HG03045 (cell line): ENCODE results near the gene RHO.

Experiments used
- ATAC-seq: cut with Tn5 transposase; IDR thresholded peaks from one replicate; pipeline ENCODE4 v1.9.1; 2021; ENCODE audit warnings: mild to moderate bottlenecking, moderate library complexity; ENCODE audit not compliant: unreplicated experiment

Gene RHO

DNA sequence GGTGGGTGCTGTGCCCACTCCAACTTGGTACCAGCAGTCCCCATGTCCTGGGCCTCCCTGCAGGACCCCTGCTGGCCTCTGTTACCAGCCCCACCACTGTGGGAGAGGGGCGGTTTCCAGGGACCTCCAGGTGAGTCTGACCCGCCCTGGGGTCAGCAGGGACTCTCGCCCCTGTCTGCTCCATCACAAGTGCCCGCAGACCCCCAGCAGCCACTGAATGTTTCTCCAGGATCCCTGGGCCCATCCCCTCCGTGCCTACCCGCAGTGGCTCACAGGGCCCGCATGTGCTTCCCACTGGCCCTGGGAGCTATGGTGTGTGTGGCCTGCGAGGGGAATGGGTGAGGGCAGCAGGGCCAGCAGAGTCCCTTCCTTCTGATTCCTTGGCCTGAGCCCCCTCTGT lies 9.9 kb upstream of the RHO start:
- no peak for ATAC-seq

DNA sequence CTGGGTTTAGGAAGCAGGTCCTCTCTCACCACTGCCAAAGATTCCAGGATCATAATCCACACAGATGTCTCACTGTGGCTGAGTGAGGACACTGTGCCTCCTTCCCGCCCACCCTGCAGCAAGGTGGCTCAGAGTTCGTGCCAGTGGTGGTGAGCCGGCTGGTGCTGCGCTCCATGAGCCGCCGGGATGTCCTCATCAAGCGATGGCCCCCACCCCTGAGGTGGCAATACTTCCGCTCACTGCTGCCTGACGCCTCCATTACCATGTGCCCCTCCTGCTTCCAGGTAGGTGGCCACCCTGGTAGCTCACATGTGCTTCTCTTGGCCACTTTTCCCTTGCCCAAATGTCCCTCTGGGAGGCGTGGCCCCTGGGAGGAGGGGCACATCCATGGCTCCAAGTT lies 9.0 kb upstream of the RHO start:
- no peak for ATAC-seq

DNA sequence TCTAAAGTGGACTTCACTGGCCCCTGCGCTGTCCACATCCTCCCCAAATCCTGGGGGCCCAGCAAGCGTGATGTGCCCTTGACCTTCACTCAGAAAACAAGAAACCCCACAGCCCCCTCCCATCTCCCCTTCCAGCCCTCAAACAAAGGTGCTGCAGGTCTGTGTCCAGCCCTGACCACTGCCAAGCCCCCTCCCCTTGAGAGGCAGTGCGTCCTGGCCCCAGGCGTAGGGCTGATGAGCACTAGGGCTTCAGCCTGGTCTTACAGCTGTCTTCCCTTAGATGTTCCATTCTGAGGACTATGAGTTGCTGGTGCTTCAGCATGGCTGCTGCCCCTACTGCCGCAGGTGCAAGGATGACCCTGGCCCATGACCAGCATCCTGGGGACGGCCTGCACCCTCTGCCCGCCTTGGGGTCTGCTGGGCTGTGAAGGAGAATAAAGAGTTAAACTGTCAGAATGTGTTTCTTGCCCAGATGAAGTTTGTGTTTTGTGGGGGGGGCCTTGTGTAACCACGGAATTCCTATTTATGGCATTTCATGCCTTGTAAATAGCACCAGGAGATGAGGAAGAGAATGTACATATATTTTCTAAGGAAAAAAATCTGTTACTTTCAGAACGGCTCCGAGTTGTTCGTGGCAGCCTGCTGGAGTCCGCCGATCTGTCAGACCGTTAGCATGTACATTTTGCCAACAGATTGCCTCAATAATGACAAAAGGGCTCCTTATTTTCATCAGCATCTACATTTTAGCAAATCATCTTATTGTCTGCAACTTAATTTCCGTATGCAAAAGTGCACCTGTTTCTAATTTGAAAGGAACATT lies 8.3 kb upstream of the RHO start:
- no peak for ATAC-seq

DNA sequence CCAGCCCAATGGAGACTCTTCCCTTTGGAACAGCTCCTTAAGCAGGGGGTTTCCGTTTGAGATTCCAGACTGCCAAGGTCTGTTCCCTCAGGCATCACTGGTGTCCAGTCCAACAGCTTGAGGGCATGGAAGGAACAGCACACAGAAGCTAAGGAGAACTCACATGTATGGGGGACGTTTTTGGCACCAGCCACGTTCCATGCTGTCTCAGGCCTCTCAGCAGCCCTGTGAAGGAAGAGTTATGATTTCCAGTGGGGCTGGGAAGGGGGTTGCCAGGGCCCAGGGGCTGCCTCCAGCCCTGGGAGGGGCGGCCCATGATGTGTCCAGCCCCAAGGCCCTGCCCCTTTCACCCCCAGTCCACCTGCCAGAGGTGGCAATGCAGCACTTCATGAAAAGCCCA lies 7.5 kb upstream of the RHO start:
- no peak for ATAC-seq

DNA sequence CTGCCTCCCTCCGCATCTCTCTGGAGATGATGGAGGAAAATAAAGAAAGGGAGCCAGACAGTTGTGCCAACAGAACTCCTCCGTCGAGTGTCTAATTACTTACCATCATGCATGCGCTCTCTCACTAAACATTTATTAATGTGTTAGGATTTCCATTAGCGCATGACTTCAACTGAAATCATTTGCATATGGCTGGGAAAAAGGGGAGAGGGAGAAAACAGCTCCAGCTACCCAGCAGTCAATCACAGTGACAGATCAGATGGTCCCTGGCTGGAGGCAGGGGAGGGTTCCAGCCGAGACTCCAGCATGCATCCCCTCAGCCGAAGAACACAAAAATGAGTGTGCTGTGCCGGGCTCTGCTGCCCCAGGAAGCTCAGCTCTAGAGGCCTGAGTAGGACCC lies 6.8 kb upstream of the RHO start:
- ATAC-seq, result no peak

DNA sequence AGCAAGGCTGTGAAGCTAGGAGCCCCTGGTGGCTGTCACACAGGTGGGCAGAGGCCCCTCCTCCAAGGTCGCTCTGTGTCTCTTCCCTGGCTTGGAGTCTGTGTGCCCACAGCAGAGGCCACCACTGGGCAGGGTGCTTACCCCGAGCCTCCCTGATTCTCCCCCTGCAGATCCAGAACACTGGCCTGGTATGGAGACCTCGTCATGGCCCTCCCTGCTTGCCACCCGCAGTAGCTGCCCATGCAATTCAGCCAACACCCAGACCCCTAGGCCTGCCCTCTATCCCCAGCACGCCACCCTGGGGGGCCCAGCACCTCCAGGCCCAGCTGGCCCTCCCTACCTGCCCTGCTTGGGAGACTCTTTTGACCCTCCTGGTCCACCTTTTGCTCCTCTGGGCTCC lies 5.5 kb upstream of the RHO start:
- ATAC-seq, result no peak

DNA sequence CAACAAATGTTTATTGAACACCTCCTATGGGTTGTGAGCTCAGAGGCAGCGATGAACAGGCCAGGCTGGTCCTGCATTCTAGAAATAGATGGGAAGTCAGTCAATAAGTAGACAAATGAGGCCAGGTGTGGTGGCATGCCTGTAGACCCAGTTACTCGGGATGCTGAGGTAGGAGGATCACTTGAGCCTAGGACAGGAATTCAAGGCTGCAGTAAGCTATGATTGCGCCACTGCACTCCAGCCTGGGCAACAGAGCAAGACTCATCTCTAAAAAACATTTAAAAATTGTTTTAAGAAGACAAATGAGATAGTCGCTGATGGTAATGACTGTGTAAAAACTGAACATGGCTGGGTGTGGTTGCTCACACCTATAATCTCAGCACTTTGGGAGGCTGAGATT lies 4.4 kb upstream of the RHO start:
- no peak for ATAC-seq

DNA sequence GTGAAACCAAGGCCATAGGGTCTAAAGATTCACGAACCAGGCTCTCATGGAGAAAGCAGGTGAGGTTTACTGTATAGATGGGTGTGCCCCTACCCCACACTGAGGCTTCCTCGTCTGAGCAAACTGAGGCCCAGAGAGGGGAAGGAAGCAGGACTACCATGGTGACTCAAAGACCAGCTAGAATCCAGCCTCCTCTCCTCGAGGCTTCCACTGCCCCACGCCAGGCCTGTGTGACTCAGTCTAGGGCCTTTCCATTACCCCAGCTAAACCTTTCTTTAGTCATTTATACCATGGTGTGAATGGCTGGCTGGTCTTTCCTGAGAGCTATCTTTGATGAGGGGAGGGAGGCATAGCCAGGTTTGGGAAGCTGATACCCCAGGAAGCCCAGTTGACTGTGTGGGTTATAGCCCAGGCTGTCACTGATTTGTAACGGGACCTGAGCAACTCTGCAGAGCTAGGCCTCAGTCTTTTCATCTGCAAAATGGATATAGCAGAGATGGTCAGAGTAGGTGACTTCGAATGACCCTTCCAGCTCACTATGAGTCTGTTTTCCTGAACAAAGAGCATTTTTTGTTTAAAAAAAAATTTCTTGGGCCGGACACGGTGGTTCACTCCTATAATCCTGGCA lies 3.0 kb upstream of the RHO start:
- no peak for ATAC-seq

DNA sequence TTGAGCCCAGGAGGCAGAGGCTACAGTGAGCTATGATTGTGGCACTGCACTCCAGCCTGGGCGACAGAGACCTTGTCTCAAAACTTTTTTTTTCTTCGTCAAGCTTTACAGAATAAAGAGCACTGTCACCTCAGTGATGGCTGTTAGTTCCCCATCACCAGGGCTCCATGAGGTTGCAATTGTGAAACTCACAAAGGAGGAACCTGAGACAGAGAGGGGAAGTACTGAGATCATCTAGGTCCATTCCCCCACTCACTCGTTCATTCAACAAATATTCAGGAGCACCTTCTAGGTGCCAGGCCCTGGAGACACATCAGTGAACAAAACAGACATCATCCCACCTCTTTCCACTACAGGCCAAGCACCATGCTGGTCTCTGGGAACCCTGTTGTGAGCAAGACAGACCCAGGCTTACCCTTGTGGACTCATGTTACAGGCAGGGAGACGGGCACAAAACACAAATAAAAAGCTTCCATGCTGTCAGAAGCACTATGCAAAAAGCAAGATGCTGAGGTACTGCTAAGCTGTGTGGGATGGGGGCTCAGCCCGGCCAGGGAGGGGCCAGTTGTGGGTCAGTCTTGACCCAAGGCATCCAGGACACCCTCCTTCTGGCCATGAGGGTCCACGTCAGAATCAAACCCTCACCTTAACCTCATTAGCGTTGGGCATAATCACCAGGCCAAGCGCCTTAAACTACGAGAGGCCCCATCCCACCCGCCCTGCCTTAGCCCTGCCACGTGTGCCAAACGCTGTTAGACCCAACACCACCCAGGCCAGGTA lies 2.1 kb upstream of the RHO start:
- peak; percentile 64 for ATAC-seq

DNA sequence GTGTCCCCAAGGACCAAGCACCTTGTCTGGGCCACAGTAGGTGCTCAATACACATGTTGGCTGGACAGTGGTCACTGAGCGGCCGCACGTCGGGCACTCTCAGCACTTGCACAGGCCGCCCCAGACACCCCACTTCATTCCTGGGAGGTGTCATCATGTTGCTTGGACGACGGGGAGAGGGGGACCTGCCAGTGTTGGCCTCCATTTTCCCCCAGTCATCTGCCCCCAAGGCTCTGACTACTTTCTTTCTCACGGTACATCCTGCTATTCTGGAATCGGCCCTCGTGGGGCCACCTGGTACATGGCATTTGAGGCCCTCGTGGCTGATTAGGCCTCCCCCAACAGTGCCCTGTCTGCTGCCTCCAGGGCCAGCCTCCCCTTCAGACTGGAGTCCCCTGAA lies 1.2 kb upstream of the RHO start:
- ATAC-seq, result no peak

DNA sequence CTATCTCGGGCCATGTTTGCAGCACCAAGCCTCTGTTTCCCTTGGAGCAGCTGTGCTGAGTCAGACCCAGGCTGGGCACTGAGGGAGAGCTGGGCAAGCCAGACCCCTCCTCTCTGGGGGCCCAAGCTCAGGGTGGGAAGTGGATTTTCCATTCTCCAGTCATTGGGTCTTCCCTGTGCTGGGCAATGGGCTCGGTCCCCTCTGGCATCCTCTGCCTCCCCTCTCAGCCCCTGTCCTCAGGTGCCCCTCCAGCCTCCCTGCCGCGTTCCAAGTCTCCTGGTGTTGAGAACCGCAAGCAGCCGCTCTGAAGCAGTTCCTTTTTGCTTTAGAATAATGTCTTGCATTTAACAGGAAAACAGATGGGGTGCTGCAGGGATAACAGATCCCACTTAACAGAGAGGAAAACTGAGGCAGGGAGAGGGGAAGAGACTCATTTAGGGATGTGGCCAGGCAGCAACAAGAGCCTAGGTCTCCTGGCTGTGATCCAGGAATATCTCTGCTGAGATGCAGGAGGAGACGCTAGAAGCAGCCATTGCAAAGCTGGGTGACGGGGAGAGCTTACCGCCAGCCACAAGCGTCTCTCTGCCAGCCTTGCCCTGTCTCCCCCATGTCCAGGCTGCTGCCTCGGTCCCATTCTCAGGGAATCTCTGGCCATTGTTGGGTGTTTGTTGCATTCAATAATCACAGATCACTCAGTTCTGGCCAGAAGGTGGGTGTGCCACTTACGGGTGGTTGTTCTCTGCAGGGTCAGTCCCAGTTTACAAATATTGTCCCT lies 1.2 kb downstream of the RHO start:
- ATAC-seq, result no peak

DNA sequence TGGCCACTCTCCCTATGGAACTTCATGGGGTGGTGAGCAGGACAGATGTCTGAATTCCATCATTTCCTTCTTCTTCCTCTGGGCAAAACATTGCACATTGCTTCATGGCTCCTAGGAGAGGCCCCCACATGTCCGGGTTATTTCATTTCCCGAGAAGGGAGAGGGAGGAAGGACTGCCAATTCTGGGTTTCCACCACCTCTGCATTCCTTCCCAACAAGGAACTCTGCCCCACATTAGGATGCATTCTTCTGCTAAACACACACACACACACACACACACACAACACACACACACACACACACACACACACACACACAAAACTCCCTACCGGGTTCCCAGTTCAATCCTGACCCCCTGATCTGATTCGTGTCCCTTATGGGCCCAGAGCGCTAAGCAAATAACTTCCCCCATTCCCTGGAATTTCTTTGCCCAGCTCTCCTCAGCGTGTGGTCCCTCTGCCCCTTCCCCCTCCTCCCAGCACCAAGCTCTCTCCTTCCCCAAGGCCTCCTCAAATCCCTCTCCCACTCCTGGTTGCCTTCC lies 1.9 kb downstream of the RHO start:
- ATAC-seq, result no peak

DNA sequence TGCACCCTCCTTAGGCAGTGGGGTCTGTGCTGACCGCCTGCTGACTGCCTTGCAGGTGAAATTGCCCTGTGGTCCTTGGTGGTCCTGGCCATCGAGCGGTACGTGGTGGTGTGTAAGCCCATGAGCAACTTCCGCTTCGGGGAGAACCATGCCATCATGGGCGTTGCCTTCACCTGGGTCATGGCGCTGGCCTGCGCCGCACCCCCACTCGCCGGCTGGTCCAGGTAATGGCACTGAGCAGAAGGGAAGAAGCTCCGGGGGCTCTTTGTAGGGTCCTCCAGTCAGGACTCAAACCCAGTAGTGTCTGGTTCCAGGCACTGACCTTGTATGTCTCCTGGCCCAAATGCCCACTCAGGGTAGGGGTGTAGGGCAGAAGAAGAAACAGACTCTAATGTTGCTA lies 2.4 kb downstream of the RHO start:
- ATAC-seq, result no peak

DNA sequence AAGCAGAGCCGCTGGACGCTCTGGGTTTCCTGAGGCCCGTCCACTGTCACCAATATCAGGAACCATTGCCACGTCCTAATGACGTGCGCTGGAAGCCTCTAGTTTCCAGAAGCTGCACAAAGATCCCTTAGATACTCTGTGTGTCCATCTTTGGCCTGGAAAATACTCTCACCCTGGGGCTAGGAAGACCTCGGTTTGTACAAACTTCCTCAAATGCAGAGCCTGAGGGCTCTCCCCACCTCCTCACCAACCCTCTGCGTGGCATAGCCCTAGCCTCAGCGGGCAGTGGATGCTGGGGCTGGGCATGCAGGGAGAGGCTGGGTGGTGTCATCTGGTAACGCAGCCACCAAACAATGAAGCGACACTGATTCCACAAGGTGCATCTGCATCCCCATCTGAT lies 3.3 kb downstream of the RHO start:
- ATAC-seq, result no peak

DNA sequence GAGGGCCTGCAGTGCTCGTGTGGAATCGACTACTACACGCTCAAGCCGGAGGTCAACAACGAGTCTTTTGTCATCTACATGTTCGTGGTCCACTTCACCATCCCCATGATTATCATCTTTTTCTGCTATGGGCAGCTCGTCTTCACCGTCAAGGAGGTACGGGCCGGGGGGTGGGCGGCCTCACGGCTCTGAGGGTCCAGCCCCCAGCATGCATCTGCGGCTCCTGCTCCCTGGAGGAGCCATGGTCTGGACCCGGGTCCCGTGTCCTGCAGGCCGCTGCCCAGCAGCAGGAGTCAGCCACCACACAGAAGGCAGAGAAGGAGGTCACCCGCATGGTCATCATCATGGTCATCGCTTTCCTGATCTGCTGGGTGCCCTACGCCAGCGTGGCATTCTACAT lies 3.8 kb downstream of the RHO start:
- no peak for ATAC-seq

DNA sequence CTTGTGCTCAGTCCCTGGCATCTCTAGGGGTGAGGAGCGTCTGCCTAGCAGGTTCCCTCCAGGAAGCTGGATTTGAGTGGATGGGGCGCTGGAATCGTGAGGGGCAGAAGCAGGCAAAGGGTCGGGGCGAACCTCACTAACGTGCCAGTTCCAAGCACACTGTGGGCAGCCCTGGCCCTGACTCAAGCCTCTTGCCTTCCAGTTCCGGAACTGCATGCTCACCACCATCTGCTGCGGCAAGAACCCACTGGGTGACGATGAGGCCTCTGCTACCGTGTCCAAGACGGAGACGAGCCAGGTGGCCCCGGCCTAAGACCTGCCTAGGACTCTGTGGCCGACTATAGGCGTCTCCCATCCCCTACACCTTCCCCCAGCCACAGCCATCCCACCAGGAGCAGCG lies 5.0 kb downstream of the RHO start:
- no peak for ATAC-seq

DNA sequence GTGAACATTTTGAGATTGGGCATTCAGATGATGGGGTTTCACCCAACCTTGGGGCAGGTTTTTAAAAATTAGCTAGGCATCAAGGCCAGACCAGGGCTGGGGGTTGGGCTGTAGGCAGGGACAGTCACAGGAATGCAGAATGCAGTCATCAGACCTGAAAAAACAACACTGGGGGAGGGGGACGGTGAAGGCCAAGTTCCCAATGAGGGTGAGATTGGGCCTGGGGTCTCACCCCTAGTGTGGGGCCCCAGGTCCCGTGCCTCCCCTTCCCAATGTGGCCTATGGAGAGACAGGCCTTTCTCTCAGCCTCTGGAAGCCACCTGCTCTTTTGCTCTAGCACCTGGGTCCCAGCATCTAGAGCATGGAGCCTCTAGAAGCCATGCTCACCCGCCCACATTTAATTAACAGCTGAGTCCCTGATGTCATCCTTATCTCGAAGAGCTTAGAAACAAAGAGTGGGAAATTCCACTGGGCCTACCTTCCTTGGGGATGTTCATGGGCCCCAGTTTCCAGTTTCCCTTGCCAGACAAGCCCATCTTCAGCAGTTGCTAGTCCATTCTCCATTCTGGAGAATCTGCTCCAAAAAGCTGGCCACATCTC lies 6.1 kb downstream of the RHO start:
- ATAC-seq, result no peak

DNA sequence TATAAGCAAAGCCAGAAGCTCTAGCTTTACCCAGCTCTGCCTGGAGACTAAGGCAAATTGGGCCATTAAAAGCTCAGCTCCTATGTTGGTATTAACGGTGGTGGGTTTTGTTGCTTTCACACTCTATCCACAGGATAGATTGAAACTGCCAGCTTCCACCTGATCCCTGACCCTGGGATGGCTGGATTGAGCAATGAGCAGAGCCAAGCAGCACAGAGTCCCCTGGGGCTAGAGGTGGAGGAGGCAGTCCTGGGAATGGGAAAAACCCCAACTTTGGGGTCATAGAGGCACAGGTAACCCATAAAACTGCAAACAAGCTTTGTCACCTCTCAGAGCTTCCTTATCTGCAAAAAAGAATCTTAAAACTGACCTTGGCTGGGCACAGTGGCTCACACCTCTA lies 6.6 kb downstream of the RHO start:
- no peak for ATAC-seq

DNA sequence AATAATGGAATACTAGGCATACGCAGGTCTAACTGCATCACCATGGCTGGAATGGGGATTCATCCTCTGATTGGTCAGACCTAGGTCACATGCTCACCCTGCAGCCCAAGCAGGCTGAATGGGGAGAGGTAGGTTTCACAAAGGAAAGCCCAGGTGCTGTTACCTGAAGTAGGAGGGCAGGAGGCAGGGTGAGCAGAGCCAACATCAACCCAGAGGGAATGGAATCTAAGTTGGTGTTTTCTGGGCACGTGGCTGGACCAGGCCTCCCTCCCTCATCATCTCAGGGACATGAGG lies 7.9 kb downstream of the RHO start:
- ATAC-seq, result no peak

DNA sequence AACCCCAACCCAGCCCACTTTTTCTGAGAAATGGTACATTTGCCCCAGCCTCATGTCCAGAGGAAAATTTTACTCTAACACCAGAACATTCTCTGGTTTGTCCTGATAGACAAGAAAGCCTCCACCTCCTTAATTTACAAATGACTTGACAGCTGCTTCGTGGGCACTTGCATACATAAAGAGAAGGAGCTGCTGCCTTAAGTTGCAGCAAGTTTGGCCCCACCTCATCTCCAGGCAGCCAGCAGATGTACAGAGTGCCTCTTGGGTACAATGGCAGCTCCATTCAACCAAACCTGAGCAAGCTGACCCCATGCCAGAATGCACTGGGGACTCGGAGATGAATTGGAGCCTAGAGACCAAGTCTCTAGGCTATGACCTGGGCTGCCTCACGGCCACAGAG lies 8.4 kb downstream of the RHO start:
- ATAC-seq, result no peak

DNA sequence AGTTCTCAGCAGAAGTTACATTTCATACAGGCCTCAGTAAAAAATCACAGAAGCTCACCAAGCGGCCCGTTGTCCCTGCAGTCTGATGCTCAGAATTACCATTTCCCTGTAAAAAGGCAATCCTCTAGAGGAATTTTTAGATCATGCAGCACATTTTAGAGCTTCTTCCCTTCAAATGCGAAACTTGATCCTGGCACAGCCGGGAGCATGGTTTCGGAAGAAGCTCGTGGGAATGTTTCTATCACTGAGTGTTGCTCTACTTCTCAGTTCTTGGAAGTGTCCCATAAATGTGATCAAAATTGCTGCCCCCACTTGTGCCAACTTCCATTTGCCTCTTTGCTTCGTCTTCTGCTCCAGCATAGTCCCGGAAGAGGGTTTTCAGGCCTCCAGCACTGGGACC lies 10.8 kb downstream of the RHO start:
- ATAC-seq, result no peak
